Suprapubic skin (tissue), 3 donors: ENCODE data around the gene PARD6B.

Source experiments
- CTCF ChIP-seq, 2 donors: fragments of 200-600 bp in 1 of 2; fragments of 450-650 bp in 1 of 2; sonication (generic) in 1 of 2; IDR thresholded peaks; one replicate each; pipeline ENCODE4 v1.5.1; 2016 to 2019; ENCODE audit warnings: antibody characterized with exemption in 2 of 2, mild to moderate bottlenecking in 1 of 2, moderate library complexity in 1 of 2
- POLR2A ChIP-seq, 2 donors: fragments of 450-650 bp; IDR thresholded peaks; one replicate each; pipeline ENCODE4 v1.6.1; 2017; ENCODE audit warnings: antibody characterized with exemption in 2 of 2, mild to moderate bottlenecking in 2 of 2, moderate library complexity in 2 of 2

DNA sequence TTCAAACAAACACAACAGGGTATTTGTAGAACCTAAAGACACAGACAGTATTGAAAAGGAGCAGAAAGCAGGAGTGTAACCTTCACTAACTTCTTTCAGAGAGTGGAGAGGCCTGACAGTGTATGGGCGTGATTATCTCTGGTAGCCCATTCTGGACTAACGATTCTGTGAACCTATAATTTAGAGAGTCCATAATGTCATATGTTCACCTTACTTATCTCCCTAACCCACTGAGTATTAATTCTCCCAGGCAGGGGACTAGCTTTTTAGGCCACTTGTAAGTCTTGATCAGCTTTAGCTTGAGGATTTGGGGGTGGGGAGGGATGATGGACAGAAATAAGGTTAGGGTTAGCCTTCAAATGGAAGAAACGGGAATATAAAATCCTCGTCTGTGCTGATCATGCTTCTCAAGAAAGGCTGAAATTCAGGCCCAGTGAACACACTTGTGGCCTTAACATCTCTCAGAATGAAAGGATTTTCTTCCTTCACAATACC lies 2.8 kb upstream of the PARD6B start:
- TF ChIP-seq POLR2A (IDR thresholded peaks at IDR 0.05): no peak
- TF ChIP-seq CTCF (IDR thresholded peaks at IDR 0.05): no peak
